ENCODE results near the gene MYO7B. TPM values are rescaled to one million over a fixed set of nuclear protein-coding genes. Genes with fewer than 3 reads are reported as not detected.

Gene MYO7B
- total RNA-seq, 6 donors from 2014 or later = 1.2 to 6.1 (median 3.1) TPM

- no peak overlapping the region for H3K27ac ChIP-seq
- DNase-seq (no peak), ATAC-seq (ENCODE audit: low FRiP score in 2 of 2) (no peak)
- no peaks in the 10 kb centered on the region for H3K9me3 ChIP-seq
- TF ChIP-seq POLR2A (IDR thresholded peaks at IDR 0.05) = no peak
- TF ChIP-seq EP300 (IDR thresholded peaks at IDR 0.05) = no peak
- no peak for TF ChIP-seq POLR2AphosphoS5 (IDR thresholded peaks at IDR 0.05)
- no peak for TF ChIP-seq CTCF (IDR thresholded peaks at IDR 0.05)
- 92 to 96% methylated on average over 16 to 17 of the region's 17 CpGs for WGBS, 2 donors
- no peaks in the 10 kb centered on the region for H3K36me3 ChIP-seq
- peaks cover 0 to 5% (median 2%) of the 10 kb centered on the region in 4 donors for H3K4me1 ChIP-seq
- no peaks in the 10 kb centered on the region for H3K27me3 ChIP-seq
- H3K4me3 ChIP-seq = no peak overlapping the region
Measured at GRCh38 chr2:127573771-127574170, 38.3 kb downstream of the MYO7B start.

- DNase-seq (peak in 1 of 2 donors; percentile 11), ATAC-seq (ENCODE audit: low FRiP score in 2 of 2) (no peak)
- H3K9me3 ChIP-seq = no peaks in the 10 kb centered on the region
- TF ChIP-seq CTCF (IDR thresholded peaks at IDR 0.05) (no peak), POLR2A (IDR thresholded peaks at IDR 0.05) (no peak), EP300 (IDR thresholded peaks at IDR 0.05) (no peak), POLR2AphosphoS5 (IDR thresholded peaks at IDR 0.05) (no peak)
- H3K27me3 ChIP-seq = no peaks in the 10 kb centered on the region
- no peaks in the 10 kb centered on the region for H3K36me3 ChIP-seq
- peaks cover 0 to 5% (median 2%) of the 10 kb centered on the region in 4 donors for H3K4me1 ChIP-seq
- no peak overlapping the region for H3K27ac ChIP-seq
- no peak overlapping the region for H3K4me3 ChIP-seq
- 90 to 95% methylated on average over 2 to 3 of the region's 3 CpGs for WGBS, 2 donors
Measured at GRCh38 chr2:127574656-127575055, 39.2 kb downstream of the MYO7B start.

- no peaks in the 10 kb centered on the region for H3K9me3 ChIP-seq
- DNase-seq (no peak), ATAC-seq (ENCODE audit: low FRiP score in 2 of 2) (no peak)
- no peak overlapping the region for H3K27ac ChIP-seq
- H3K4me3 ChIP-seq = no peak overlapping the region
- no peak for TF ChIP-seq POLR2A (IDR thresholded peaks at IDR 0.05)
- no peak for TF ChIP-seq POLR2AphosphoS5 (IDR thresholded peaks at IDR 0.05)
- no peak for TF ChIP-seq EP300 (IDR thresholded peaks at IDR 0.05)
- no peak for TF ChIP-seq CTCF (IDR thresholded peaks at IDR 0.05)
- 74 to 90% methylated on average over 4 of the region's 4 CpGs for WGBS, 2 donors
- H3K27me3 ChIP-seq = no peaks in the 10 kb centered on the region
- H3K4me1 ChIP-seq = peaks cover 0 to 5% (median 2%) of the 10 kb centered on the region in 4 donors
- no peaks in the 10 kb centered on the region for H3K36me3 ChIP-seq
Measured at GRCh38 chr2:127575185-127575765, 39.8 kb downstream of the MYO7B start.

GRCh38 chr2:127575941-127576432 lies 40.5 kb downstream of the MYO7B start:
- WGBS, 2 donors = 46 to 65% methylated on average over 11 of the region's 11 CpGs
- Histone ChIP-seq H3K4me3 (no peak overlapping the region), H3K27ac (no peak overlapping the region), H3K9me3 (no peaks in the 10 kb centered on the region), H3K27me3 (no peaks in the 10 kb centered on the region), H3K36me3 (no peaks in the 10 kb centered on the region), H3K4me1 (peaks cover 0 to 5% (median 2%) of the 10 kb centered on the region in 4 donors)
- TF ChIP-seq EP300 (IDR thresholded peaks at IDR 0.05) (no peak), POLR2A (IDR thresholded peaks at IDR 0.05) (no peak), POLR2AphosphoS5 (IDR thresholded peaks at IDR 0.05) (no peak), CTCF (IDR thresholded peaks at IDR 0.05) (no peak)
- ATAC-seq (ENCODE audit: low FRiP score in 2 of 2) = peak in 1 of 2 donors; percentile 24
- DNase-seq = no peak

All from upper lobe of left lung (tissue), 6 donors.